Left cardiac atrium (tissue), 4 donors: ENCODE data around the gene RHOF. TPM values are rescaled to one million over a fixed set of nuclear protein-coding genes. Genes with fewer than 3 reads are reported as not detected.

ENCODE experiments used
- ATAC-seq, 2 donors: fragments of 200-7000 bp; cut with Tn5 transposase; one replicate each; pipeline ENCODE4 v1.9.1; 2020; ENCODE audit warnings: mild to moderate bottlenecking in 2 of 2, moderate library complexity in 2 of 2
- DNase-seq: peaks from one replicate; pipeline ENCODE4 v3.0.0-alpha.2; 2020
- intact Hi-C, 2 donors: fragments of 100-400 bp; cut with DNase I; formaldehyde crosslinking; loops; one replicate each; pipeline versions ENCODE4 v1.14.1 to v1.15.1; 2022 to 2023
- total RNA-seq, 2 donors: library from RNA; stranded (reverse); fragmentation: NEBNext Ultra II Directional; extraction: Animal tissue kit (Norgen Biotek cat#: 25700); gene quantifications; one replicate each; pipeline ENCODE4 v1.2.1, GENCODE V29; 2021
- donor health status: DM: no; HTN: yes; CAD: no.
- donor health status: DM: no; HTN: yes; CAD: no; lungs with severe emphysema.
- donor health status: DM: yes; HTN: yes; CAD: no.
- donor health status: Dilated cardiomyopathy.

RHOF gene
- total RNA-seq, 2 donors from 2014 or later: 14.7 to 25.1 TPM

DNA sequence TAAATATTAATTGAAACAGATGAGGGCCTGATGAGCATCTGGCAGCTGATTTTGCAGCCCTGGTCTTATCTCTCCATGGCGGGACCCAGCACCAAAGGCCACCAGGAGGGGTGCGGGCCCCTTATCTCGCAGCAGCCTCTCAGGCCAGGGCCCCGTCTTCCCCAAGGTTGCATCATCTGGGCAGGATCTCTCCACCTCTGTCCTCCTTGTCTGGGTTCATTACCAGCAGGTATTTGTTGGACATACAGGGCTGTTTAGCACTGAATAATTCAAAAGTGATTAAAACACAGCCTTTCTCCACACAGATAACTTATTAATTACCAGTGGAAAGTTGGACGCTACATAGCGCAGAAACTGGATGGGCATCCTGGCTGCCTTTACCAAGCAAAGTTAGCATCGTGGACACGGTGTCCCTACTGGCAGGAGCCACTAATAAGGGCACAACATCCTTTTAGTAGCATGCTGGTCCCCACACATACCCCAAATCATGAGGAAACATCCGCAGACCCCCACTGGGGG, 55.1 kb downstream of the RHOF start:
- ATAC-seq (no peak), DNase-seq (no peak)
- intact Hi-C loops: no loop called here

GRCh38 chr12:121733849-121734248, 59.6 kb downstream of the RHOF start:
- no peak for ATAC-seq
- intact Hi-C loops: no loop called here
- DNase-seq: no peak

GRCh38 chr12:121731473-121731872, 62.0 kb downstream of the RHOF start:
- DNase-seq (no peak), ATAC-seq (no peak)
- intact Hi-C loops: no loop called here

DNA sequence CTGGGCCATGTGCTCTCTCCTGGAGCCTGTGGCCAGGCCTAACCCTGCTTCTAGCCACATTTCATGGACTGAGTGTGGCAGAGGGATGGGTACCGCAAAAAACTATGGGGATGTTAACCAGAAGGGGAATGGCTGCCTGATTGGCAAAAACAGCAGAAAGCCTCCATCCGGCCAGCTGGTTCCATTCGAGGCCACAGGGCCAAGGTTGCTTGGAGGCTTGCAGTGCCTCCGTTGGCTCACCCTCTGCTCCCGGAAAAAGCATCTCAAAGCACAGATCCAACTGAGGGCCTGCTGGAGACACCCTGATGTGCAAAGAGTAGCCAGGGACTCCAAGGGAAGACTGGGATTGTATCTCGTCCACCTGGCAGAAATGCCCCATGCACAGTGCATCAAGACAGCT, 64.5 kb downstream of the RHOF start:
- intact Hi-C loops: no loop called here
- DNase-seq (no peak), ATAC-seq (no peak)

Other genes starting within 250 kb of the RHOF start
- gene KDM2B, start 212.7 kb downstream of the RHOF start, total RNA-seq: 10 to 100 TPM; 11.2 to 14.7 TPM
- 10 to 100 TPM; 11.7 to 12.9 TPM for gene ORAI1, start 167.2 kb downstream of the RHOF start, total RNA-seq
- under 1 TPM; 0.09 to 0.21 TPM for gene MORN3, start 124.0 kb downstream of the RHOF start, total RNA-seq
- 10 to 100 TPM in 1 of 2 donors, 1 to 10 TPM in 1; 8.5 to 10.2 TPM for gene TMEM120B, start 80.9 kb downstream of the RHOF start, total RNA-seq
- 10 to 100 TPM in 1 of 2 donors, 1 to 10 TPM in 1; 9.3 to 11.9 TPM for gene SETD1B, start 10.3 kb upstream of the RHOF start, total RNA-seq
- 1 to 10 TPM; 1.8 to 2.9 TPM for gene HPD, start 65.2 kb upstream of the RHOF start, total RNA-seq
- 10 to 100 TPM; 33.2 to 34.1 TPM for gene PSMD9, start 95.1 kb upstream of the RHOF start, total RNA-seq
- 1 to 10 TPM in 1 of 2 donors, under 1 TPM in 1; 0.77 to 1.3 TPM for gene CFAP251, start 124.9 kb upstream of the RHOF start, total RNA-seq
- 10 to 100 TPM in 1 of 2 donors, 1 to 10 TPM in 1; 9.8 to 11.3 TPM for gene BCL7A, start 228.2 kb upstream of the RHOF start, total RNA-seq